Coronary artery (tissue), 2 donors: ENCODE results near the gene SPATA6L.
A peak's percentile ranks its signal among the peaks of the same experiment; 100 is the strongest.

Experiments
- DNase-seq: peaks from one replicate; pipeline ENCODE4 v3.0.0-alpha.2; 2017; ENCODE audit warnings: low spot score
- H3K27ac ChIP-seq, 2 donors: fragments of 200-600 bp; sonication (generic); one replicate each; pipeline ENCODE4 v1.5.1; 2016 to 2019
- H3K4me3 ChIP-seq: fragments of 200-600 bp; sonication (generic); 2 replicates; pipeline ENCODE4 v1.5.1; 2016; ENCODE audit warnings: mild to moderate bottlenecking, moderate library complexity
- CTCF ChIP-seq: fragments of 200-600 bp; sonication (generic); IDR thresholded peaks from one replicate; pipeline ENCODE4 v1.5.1; 2019; ENCODE audit warnings: antibody characterized with exemption

SPATA6L gene

GRCh38 chr9:4604678-4605095 lies 61.6 kb downstream of the SPATA6L start:
- TF ChIP-seq CTCF: peak; percentile 50
- H3K27ac ChIP-seq: no peak overlapping the region
- no peak for DNase-seq

DNA sequence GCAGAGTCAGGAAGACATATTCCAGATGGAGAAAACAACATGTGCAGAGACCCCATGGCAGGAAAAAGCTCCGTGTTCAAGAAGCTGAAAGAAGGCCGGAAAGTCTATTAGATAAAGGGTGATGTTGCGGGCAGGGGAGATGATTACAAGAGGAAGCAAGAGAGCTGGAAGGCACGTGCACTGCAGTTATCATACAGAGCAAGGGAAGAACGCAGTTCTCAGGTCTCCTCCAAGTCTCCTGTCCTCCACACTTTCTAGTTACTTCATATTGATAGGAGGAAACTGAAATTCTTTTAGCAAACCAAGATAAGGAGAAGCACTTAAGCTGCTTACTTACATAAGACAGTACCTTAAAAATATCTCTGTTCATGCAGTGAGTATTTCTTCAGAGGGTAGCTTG lies 62.5 kb downstream of the SPATA6L start:
- no peak for DNase-seq
- TF ChIP-seq CTCF: no peak
- Histone ChIP-seq H3K4me3 (no peak overlapping the region), H3K27ac (no peak overlapping the region)

More at GRCh38 chr9:4604678-4605095, 61.6 kb downstream of the SPATA6L start:
- no peak overlapping the region for H3K4me3 ChIP-seq

- no peak for TF ChIP-seq CTCF
- H3K4me3 ChIP-seq: no peak overlapping the region
These were observed 65.9 kb downstream of the SPATA6L start for GRCh38 chr9:4600368-4600767.

DNA sequence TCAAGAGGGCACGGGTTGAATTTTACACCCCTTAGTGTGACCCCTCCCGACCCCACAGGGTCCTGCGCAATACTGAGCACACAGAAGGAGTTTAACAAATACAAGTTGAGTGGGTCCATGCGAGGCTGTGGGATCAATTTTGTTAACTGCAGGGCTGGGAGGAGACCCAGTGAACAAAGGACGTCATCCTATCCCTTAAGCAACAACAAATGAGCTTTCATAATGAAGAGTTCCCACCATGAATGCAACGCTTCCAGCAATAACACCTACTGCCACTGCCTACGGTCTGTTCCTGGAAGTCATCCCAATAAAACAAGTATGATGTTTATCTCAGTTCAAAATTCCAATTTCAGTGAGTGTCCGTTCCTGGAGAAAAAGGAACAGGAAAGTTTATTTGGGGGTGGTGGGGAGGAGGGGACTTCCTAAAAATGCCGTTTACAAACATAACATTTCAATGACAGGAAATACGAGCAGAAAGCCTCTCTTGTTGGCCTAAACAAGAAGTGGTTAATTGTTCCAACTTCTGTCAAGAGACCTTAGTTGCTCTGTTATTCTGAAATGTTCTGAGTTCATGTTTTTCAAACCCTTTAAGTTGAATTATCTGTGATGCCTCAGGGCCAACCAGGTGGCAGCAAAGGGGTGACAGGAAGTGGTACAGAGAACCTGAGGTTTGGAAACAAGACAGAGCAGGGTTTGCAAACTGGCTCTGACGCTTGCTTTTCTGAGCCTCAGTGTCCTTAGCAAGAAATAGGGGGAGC lies 69.9 kb downstream of the SPATA6L start:
- DNase-seq: no peak
- no peak for TF ChIP-seq CTCF
- Histone ChIP-seq H3K4me3 (no peak overlapping the region), H3K27ac (peak overlapping the region in 1 of 2 donors; percentile 20)

More at GRCh38 chr9:4600368-4600767, 65.9 kb downstream of the SPATA6L start:
- no peak overlapping the region for H3K27ac ChIP-seq
- DNase-seq: no peak

GRCh38 chr9:4594994-4595393 lies 71.3 kb downstream of the SPATA6L start:
- no peak overlapping the region for H3K27ac ChIP-seq
- no peak for DNase-seq
- no peak for TF ChIP-seq CTCF
- no peak overlapping the region for H3K4me3 ChIP-seq

DNA sequence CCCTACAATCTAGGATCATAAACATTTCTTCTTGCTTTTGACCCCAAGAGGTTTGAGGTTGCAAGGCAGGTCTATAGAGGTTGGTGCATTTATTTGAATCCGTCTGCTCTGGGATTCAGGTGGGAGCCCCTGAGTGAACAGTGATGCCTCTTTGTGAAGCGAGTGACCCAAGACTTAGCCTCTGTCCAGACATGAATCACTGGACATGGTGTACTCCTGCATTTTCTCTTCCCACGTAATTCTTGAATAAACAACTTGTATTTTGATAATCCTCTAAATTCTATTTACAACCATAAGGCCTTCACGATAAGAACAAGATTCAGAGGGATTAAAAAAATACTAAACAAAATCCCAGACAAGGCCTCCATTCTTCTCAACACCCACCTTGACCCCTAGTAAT lies 71.7 kb downstream of the SPATA6L start:
- no peak overlapping the region for H3K27ac ChIP-seq
- TF ChIP-seq CTCF: no peak
- no peak for DNase-seq
- no peak overlapping the region for H3K4me3 ChIP-seq

- no peak for TF ChIP-seq CTCF
- no peak overlapping the region for H3K27ac ChIP-seq
- H3K4me3 ChIP-seq: no peak overlapping the region
- no peak for DNase-seq
These were observed 73.4 kb downstream of the SPATA6L start for GRCh38 chr9:4592886-4593285.
